Measurements from ENCODE around the gene MEGF6. TPM values are rescaled to one million over a fixed set of nuclear protein-coding genes. Genes with fewer than 3 reads are reported as not detected.

The MEGF6 gene
- total RNA-seq, 1 experiment from 2014 or later: 8.1 TPM

DNA sequence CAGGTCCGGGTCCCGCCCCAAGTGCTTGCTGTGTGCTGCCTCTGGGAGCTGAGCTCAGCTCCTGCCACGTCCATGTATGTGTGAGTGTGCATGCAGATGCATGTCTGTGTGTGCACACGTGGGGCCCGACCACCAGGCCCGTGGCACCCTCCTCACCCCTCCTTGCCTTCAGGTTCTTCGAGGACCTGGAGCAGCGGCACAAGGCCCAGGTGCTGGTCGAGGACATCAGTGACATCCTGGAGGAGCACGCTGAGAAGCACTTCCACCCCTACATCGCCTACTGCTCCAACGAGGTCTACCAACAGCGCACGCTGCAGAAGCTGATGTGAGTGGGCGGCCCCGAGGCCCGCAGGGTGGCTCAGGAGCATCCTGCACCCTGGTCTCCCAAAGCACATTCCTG is 138.4 kb downstream of the MEGF6 start:
- no peak for DNase-seq (ENCODE audit: low spot score)
- in situ Hi-C loops (cut with HindIII; ENCODE audit: low sequenced_read_pairs): no loop called here

DNA sequence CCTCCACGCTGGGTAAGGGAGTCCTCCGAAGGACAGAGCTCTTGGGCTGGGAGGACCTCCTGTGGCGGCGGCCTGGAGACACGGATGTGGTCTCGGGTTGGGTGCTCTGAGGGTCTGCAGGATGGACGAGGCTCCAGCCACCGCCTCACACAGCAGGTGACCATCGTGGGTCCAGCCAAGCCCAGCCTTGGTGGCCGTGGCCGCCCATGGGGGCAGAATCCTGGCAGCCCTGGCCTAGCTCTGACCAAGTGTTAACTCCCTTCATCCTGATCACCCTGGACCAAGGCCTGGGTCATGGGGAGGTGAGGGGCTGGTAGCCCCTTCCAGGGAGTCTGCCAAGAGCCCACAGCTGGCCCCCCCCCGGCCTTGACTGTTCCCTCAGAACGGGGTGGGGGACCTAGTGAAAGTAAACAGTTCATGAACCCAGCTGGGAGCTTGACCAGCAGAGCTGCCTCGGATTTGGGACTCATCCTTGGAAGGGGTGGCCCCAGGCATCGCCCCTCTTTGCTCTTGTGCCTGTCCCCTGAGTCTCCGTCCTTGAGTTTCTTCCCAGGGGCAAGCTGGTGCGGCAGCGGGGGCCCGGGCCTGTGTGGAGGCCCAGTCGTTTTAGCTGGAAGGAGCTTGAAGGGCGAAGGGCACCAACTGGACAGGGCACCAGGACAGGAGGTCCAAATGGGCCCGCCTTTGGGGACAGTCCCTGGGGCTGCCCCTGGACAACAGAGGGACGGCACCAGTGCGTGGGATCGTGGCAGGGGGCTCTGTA is 139.0 kb downstream of the MEGF6 start:
- in situ Hi-C loops (cut with HindIII; ENCODE audit: low sequenced_read_pairs): no loop called here
- DNase-seq (ENCODE audit: low spot score): no peak

DNA sequence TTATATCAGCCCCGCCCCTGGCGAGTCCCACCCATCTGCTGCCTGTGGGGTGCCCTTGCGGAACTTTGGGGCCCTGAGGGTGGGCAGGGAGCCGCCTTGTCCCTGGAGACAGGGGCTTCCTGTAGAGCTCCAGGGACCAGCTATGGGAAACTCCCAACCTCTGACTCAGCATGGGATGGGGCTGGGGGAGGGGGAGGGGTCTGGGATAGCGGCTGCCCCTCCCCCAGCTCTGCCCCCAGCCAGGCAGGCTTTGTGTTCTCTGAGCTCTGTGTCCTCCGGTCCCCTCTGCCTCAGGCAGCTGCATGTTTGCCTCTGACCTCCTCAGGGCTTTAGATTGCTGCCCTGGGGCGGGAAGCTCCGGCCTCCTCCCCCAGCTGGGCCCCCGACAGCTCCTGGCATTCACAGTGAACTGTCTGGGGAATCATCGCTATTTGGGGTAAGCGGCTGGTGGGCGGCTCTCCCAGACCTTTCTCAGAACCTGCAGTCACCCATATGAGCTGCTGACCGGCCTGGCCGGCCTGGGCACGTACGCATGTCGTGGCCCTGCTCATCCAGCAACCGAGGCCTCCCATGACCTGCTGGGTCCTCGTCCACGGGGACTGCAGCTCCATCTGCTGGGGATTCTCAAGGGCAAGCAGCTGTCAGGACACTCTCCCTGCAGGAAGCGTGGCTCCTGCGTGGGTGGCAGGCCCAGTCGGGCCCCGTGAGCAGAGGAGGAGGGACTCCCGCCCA is 139.8 kb downstream of the MEGF6 start:
- DNase-seq (ENCODE audit: low spot score): no peak

DNA sequence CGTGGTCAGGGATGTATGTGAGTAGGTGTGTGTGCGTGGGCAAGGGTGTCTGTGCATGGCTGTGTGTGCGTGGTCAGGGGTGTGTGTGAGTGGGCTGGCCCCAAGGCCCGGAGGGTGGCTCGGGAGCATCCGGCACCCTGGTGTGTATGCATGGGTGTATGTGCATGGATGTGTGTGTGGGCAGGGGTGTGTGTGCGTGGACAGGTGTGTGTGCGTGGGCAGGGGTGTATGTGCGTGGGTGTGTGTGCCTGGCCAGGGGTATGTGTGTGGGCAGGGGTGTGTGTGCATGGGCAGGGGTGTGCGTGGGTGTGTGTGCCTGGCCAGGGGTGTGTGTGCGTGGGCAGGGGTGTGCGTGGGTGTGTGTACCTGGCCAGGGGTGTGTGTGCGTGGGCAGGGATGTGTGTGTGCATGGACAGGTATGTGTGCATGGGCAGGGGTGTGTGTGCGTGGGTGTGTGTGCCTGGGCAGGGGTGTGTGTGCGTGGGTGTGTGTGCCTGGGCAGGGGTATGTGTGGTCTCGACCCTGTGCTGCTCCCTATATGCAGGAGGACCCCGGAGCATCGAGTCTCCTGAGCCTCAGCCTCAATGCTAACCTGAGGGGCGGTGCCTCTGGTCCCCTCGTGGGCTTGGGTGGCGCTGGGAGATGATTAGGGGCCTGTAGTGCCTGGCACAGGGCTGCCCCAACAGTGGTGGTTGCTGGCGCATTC is 140.5 kb downstream of the MEGF6 start:
- in situ Hi-C loops (cut with HindIII; ENCODE audit: low sequenced_read_pairs): no loop called here

More for the DNA sequence above, 139.8 kb downstream of the MEGF6 start:
- in situ Hi-C loops (cut with HindIII; ENCODE audit: low sequenced_read_pairs): no loop called here

DNA sequence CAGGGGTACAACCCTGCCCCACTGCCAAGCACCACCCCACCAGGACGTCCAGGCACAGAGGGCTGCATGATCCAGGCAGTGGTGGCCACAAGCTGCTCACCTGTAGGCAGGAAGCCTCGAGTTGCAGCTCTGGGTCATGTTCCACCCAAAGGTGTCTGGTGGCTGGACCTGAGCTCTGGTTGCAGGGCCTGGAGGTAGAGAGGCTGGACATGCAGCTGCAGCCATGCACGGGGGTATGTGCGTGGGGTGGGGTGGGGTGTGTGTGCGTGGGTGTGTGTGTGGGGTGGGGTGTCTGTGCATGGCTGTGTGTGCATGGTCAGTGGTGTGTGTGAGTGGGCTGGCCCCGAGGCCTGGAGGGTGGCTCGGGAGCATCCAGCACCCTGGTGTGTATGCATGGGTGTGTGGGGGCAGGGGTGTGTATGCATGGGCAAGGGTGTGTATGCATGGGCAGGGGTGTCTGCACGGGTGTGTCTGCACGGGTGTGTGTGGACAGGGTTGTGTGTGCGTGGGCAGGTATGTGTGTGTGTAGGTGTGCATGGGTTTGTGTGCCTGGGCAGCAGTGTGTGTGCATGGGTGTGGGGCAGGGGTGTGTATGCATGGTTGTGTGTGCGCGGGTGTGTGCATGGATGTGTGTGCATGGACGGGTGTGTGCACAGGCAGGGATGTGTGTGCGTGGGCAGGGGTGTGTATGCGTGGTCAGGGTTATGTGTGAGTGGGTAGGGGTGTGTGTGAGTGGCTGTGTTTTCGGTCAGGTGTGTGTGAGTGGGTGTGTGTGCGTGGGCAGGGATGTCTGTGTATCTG is 141.3 kb downstream of the MEGF6 start:
- no peak for DNase-seq (ENCODE audit: low spot score)
- in situ Hi-C loops (cut with HindIII; ENCODE audit: low sequenced_read_pairs): no loop called here

More for the DNA sequence above, 140.5 kb downstream of the MEGF6 start:
- no peak for DNase-seq (ENCODE audit: low spot score)

DNA sequence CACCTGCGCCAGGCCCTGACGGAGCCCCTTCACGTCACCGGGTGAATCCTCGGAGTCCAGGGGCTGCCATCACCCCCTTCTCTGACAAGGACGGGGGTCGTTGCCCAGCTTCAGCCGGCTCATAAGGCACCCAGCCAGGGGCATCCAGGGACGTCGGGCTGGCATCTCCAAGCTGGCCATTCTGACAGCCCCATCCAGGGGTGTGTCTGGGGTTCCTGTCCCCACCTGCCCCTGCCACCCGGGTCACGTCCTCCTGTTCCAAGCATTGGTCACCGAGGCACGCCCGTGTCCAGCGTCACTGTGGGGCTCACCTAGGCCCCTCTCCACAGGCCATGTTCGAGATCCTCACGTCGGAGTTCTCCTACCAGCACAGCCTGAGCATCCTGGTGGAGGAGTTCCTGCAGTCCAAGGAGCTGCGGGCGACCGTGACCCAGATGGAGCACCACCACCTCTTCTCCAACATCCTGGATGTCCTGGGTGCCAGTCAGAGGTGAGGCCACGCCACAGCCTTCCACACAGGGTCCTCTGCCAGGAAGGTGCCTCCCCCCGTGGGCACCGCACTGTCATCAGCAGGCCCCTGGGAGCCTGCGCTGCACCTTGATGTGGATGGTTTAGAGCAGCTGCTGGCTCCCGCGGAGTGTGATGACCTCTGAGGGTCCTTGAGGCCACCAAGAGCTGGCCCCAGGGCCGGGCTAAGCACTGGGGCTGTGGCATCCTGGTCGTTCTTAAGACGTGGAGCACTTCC is 142.0 kb downstream of the MEGF6 start:
- in situ Hi-C loops (cut with HindIII; ENCODE audit: low sequenced_read_pairs): no loop called here
- DNase-seq (ENCODE audit: low spot score): no peak

DNA sequence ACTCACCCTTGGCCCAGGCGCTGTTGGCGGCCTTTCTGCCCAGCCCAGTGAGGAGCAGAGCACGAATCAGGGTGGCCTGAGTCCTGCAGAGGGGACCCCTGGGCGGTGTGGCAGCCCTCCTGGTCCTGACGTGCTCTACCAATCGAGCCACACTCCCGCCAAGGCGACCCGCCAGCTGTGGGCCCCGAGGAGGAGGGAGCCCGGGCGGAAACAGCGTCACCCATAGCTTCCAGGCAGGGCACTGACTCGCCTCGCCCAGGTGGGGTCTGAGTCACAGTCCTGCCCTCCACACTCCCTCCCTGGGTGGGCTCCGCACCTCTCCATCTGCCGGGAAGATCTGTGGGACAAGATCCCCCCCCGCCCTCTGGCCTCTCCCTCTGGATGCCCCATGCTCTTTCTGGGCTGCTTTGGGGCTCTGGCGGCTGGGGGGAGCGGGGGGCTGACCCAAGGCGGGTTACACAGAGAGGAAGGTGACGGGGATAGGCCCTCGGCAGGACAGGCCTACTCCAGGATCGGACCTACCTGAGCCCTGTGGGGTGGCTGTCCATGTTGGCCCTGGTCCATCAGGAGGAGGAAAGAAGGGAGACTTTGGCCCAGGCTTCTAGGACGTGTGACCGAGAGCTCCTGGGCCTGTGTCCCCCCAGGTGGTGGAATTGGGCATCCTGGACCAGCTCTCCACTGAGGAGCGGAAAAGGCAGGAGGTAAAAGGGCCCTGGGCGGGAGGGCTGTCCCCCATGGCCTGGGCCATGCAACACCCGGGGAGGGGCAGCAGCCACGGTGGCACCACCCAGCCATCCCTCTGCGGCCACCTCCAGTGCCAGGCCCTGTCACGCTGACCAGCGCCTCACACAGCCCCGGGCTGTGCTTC is 142.8 kb downstream of the MEGF6 start:
- no peak for DNase-seq (ENCODE audit: low spot score)
- in situ Hi-C loops (cut with HindIII; ENCODE audit: low sequenced_read_pairs): no loop called here

DNA sequence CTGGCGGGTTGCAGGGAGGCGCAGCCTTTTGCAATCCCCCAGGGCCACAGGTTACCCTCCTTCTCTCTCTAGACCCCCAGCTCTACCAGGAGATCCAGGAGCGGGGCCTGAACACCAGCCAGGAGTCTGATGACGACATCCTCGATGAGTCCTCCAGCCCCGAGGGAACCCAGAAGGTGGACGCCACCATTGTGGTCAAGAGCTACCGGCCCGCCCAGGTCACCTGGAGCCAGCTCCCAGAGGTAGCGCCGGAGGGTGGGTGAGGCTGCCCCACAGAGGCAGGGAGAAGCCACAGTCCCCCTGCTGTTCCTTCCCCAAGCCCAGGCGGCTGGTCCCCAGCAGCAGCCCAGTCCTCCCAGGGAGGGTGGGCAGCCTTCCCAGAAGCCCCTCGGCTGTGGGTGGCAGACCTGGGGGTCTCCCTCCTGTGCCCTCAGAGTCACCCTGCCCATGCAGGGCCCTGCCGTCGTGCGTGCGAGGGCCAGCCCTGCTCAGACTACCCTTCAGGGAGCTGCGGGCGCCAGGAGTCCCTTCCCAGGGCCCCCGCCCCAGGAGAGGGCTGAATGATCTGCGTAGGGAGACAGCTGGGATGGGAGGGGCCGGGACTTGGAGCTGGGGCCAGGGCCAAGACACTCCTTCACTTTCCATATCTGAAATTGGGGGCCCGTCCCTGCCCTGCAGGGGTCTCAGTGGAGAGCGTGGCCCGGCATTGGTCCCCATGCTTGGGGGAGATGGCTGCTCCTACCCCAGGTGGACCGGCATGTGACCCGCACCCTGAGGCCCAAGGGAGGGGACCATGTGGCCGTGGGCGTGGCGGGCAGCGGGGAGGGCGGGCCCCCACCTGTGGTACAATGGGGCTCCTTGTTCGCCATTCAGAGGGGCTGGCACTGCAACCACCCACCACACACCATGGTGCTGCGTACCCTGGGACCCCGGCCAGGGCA is 143.9 kb downstream of the MEGF6 start:
- DNase-seq (ENCODE audit: low spot score): no peak
- in situ Hi-C loops (cut with HindIII; ENCODE audit: low sequenced_read_pairs): no loop called here

DNA sequence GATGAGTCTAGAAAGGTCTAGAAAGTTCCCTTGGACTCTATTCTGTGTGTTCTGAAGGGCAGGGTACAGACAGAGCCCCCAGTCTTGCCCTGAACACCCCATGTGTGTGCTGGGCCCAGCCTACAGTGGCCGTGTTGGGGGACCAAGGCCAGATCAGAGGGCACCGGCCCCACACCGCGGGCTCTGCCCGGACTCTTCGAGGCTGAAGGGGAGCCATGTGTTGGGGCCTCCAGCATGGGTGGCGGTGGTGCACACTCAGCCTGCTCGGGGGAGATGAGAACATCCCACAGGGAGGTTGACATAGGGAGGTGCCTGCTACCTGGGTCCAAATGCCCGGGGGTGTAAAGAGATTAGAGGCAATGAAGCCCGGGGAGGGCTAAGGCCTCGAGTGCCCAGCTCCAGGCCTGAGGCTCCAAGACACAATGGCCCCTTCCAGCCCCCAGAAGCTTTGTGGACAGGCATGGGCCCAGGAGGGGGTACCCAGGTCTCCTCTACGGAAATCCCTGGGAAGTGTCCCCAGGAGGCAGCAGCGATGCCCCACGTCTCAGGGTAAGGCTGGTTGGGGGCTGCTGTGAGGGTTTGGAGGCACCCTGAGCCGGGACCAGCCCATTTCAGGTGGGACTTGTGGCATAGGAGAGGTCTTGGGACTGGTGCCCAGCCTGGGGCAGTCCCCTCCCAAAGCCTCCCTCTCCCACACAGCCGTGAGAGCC is 144.8 kb downstream of the MEGF6 start:
- DNase-seq (ENCODE audit: low spot score): no peak
- in situ Hi-C loops (cut with HindIII; ENCODE audit: low sequenced_read_pairs): no loop called here

DNA sequence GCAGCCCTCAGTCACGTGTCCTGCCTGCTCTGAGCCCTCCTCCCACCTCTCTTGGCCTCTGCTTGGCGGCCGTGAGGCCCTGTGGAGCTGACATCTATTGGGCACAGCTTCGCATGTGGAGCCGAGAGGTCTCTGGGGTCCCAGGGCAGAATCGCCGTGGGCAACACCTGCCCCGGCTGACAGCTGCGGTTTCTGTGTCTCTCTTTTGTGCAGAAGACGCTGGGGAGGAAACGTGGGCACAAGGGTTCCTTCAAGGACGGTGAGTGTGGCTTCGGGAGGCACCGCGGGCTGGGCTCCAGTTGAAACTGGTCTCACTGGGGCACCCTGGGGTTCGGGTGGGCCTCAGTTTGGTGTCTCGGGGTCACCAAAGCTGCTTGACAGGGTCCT is 145.4 kb downstream of the MEGF6 start:
- DNase-seq (ENCODE audit: low spot score): no peak
- in situ Hi-C loops (cut with HindIII; ENCODE audit: low sequenced_read_pairs): no loop called here

DNA sequence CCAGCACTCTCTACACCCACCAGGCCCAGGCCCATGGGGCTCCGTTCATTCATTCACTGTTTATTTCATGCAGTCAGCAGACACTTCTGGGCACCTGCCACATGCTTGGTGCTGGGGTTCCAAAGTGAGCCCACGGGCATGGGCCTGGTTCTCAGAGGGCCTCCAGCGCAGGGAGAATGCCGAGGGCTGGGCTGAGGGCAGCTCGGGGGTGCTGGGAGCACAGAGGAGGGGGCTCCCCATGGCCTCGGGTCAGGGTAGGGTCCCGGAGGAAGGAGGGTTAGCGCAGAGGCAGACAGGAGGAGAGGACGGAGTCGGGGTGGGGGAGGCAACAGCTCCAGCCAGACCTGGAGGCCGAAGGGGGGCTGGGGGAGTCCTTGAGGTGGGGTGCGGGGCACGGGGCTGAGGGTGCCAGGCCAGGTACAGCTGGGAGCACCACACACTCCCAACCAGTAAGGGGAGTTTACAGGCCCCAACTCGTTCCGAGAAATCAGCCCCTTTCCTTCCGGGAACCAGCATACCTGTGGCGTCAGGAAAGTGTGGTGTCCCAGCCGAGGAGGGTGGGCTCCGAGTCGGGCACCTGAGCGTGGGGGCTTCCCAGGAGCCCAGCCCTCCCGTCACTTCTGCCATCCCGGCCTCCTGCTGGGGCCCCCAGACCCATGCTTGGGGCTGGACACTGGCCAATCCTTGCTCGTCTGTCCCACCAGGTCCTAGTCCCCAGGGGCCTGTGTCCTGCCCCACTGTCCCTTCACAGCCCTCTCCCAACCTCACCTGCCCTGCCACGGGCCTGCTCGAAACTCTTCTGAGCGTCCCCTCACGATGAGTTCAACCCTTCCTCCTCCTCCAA is 146.0 kb downstream of the MEGF6 start:
- DNase-seq (ENCODE audit: low spot score): no peak
- in situ Hi-C loops (cut with HindIII; ENCODE audit: low sequenced_read_pairs): no loop called here

DNA sequence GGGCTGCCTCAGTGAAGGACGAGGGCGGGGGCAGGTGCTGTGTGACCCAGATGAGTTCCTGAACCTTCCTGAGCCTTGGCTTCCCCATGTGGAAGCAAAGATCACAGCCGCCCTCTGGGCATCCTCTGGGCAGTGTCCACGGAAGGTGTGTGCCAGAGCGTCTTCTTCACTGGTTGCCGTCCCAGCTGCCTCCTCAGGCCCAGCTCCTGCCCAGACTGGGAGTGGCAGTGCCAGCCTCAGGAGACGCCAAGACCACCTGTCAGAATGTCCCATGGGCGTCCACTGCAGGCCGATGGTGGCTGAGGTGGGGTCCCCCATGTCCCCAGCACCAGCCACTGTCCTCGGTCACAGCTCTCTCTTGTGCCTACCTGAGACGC is 146.7 kb downstream of the MEGF6 start:
- DNase-seq (ENCODE audit: low spot score): no peak
- in situ Hi-C loops (cut with HindIII; ENCODE audit: low sequenced_read_pairs): no loop called here

DNA sequence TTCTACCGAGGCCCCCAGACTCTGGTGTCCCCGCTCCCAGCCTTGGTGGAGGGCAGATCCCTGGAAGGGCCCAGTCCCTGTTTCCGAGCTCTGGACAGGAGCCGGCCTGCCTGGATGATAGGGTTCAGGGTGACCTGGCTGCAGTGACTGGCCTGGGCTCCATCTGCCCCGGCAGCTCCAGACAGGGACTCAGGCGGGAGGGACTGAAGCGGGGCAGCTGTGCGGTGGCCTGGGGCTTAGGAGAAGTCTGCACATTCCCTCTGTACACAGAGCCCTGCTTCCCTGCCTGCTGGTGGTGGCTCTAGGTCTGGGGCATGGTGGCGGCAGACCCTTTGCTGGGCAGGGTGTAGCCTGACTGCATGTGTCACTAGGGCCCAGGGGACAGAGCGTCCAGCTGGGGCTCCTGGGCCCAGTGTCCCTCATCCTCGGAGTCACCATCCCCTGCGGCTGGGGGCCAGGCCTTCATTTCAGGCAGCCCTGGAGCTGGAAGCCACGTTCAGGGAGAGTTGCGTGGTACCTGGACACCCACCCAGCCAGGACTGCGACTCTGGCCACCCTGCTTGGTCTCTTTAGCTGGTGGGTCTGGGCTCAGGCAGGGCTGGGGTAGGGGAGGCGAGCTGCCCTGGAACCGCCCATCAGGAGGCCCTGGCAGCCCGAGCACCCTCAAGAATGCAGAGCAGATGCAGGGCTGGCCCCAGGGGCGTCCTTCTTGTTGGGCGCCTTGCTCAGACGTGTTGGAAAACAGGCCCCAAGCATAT is 147.2 kb downstream of the MEGF6 start:
- in situ Hi-C loops (cut with HindIII; ENCODE audit: low sequenced_read_pairs): no loop called here
- DNase-seq (ENCODE audit: low spot score): no peak

DNA sequence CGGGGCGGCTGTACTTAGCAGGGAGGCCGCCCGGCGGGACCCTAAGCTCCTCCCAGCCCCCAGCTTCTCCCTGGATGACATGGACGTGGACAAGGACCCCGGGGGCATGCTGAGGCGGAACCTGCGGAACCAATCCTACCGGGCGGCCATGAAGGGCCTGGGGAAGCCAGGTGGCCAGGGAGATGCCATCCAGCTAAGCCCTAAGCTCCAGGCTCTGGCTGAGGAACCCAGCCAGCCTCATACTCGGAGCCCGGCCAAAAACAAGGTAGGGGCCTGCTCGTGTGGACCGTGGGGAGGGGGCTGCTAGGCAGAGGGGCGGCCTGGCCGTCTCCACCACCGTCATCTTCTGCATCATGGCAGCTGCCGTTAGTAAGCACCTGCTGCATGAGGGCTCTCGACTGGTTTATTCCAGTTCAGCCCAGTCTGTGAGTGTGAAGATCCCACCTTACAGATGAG is 147.9 kb downstream of the MEGF6 start:
- DNase-seq (ENCODE audit: low spot score): no peak
- in situ Hi-C loops (cut with HindIII; ENCODE audit: low sequenced_read_pairs): no loop called here

DNA sequence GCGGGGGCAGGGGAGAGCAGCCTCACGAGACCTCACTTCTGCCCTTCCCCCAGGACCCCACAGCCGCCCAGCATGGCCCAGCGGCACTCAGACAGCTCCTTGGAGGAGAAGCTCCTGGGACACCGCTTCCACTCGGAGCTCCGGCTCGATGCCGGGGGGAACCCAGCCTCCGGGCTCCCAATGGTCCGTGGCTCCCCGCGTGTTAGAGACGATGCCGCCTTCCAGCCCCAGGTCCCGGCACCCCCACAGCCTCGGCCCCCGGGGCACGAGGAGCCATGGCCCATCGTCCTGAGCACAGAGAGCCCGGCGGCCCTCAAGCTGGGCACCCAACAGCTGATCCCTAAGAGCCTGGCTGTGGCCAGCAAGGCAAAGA is 148.3 kb downstream of the MEGF6 start:
- in situ Hi-C loops (cut with HindIII; ENCODE audit: low sequenced_read_pairs): no loop called here
- DNase-seq (ENCODE audit: low spot score): no peak
